Measurements from ENCODE around the gene ESR2. TPM values are rescaled to one million over a fixed set of nuclear protein-coding genes. Genes with fewer than 3 reads are reported as not detected.
"Not testable (repeated sequence)": the region's sequence is repeated elsewhere in the genome, so short reads cannot be mapped to it uniquely, and the experiment has no call there.

Gene ESR2
- total RNA-seq, 4 donors from 2014 or later = 0.51 TPM; not detected in 3

- Histone ChIP-seq H3K36me3 (peaks cover 3 to 29% of the 10 kb centered on the region in 2 donors), H3K4me1 (peaks cover 30 to 52% of the 10 kb centered on the region in 2 donors), H3K9me3 (no peaks in the 10 kb centered on the region), H3K4me3 (no peak overlapping the region), H3K27ac (peak overlapping the region; percentile 89 to 94 (median 92)), H3K27me3 (no peaks in the 10 kb centered on the region)
- TF ChIP-seq POLR2A (IDR thresholded peaks at IDR 0.05) (no peak), CTCF (IDR thresholded peaks at IDR 0.05 in 4 of 5, conservative IDR thresholded peaks at IDR 0.05 in 1 of 5) (no peak)
- intact Hi-C loops (cut with DNase I; ENCODE audit: low total_unique reads) = loop anchor here (5.0 to 10.0 kb wide), 2 partner anchors 264 to 477 kb away; partner anchors contain the start of genes SYNE2 and WDR89
- no peak for DNase-seq
- peak in 1 of 2 donors; percentile 30 for ATAC-seq
- in situ Hi-C loops (cut with MboI; ENCODE audit: low sequenced_read_pairs in 4 of 4) = no loop called here
These were observed 175.3 kb downstream of the ESR2 start for GRCh38 chr14:64118892-64119291.

GRCh38 chr14:64118403-64118742 lies 175.8 kb downstream of the ESR2 start:
- H3K4me3 ChIP-seq; in situ Hi-C loops (cut with MboI; ENCODE audit: low sequenced_read_pairs in 4 of 4); H3K9me3 ChIP-seq; H3K27me3 ChIP-seq; DNase-seq: not testable (repeated sequence)
- ATAC-seq = peak in 1 of 2 donors; percentile 1
- Histone ChIP-seq H3K4me1 (peaks cover 34 to 57% of the 10 kb centered on the region in 2 donors), H3K36me3 (peaks cover 3 to 24% of the 10 kb centered on the region in 2 donors), H3K27ac (peak overlapping the region; percentile 89 to 94 (median 92))
- intact Hi-C loops (cut with DNase I; ENCODE audit: low total_unique reads) = loop anchor here (5.0 to 10.0 kb wide), 2 partner anchors 264 to 476 kb away; partner anchors contain the start of genes SYNE2 and WDR89

GRCh38 chr14:64117671-64118402 lies 176.3 kb downstream of the ESR2 start:
- Histone ChIP-seq H3K27ac (peak overlapping the region; percentile 89 to 94 (median 92)), H3K4me3 (no peak overlapping the region), H3K27me3 (no peaks in the 10 kb centered on the region), H3K9me3 (no peaks in the 10 kb centered on the region), H3K36me3 (peaks cover 3 to 18% of the 10 kb centered on the region in 2 donors), H3K4me1 (peaks cover 34 to 61% of the 10 kb centered on the region in 2 donors)
- DNase-seq = peak; percentile 84 to 90
- in situ Hi-C loops (cut with MboI; ENCODE audit: low sequenced_read_pairs in 4 of 4) = no loop called here
- intact Hi-C loops (cut with DNase I; ENCODE audit: low total_unique reads) = loop anchor here (5.0 to 10.0 kb wide), 2 partner anchors 263 to 476 kb away; partner anchors contain the start of genes SYNE2 and WDR89
- peak; percentile 71 to 79 for ATAC-seq
- TF ChIP-seq CTCF (IDR thresholded peaks at IDR 0.05 in 4 of 5, conservative IDR thresholded peaks at IDR 0.05 in 1 of 5) (no peak), POLR2A (IDR thresholded peaks at IDR 0.05) (no peak)

- peak overlapping the region; percentile 89 to 94 (median 92) for H3K27ac ChIP-seq
- H3K36me3 ChIP-seq = no peaks in the 10 kb centered on the region
- H3K4me3 ChIP-seq = no peak overlapping the region
- no peak for TF ChIP-seq CTCF (IDR thresholded peaks at IDR 0.05 in 4 of 5, conservative IDR thresholded peaks at IDR 0.05 in 1 of 5)
- no peak for TF ChIP-seq POLR2A (IDR thresholded peaks at IDR 0.05)
- ATAC-seq (no peak), DNase-seq (no peak)
- H3K27me3 ChIP-seq = no peaks in the 10 kb centered on the region
- peaks cover 45 to 81% of the 10 kb centered on the region in 2 donors for H3K4me1 ChIP-seq
- in situ Hi-C loops (cut with MboI; ENCODE audit: low sequenced_read_pairs in 4 of 4) (no loop called here), intact Hi-C loops (cut with DNase I; ENCODE audit: low total_unique reads) (loop anchor here (2.0 to 10.0 kb wide), 3 partner anchors 105 to 473 kb away; partner anchors contain the start of genes SYNE2 and WDR89)
- H3K9me3 ChIP-seq = no peaks in the 10 kb centered on the region
These were observed 178.8 kb downstream of the ESR2 start for GRCh38 chr14:64115401-64115800.

- DNase-seq (no peak), ATAC-seq (no peak)
- TF ChIP-seq CTCF (IDR thresholded peaks at IDR 0.05 in 4 of 5, conservative IDR thresholded peaks at IDR 0.05 in 1 of 5) (no peak), POLR2A (IDR thresholded peaks at IDR 0.05) (no peak)
- Histone ChIP-seq H3K36me3 (no peaks in the 10 kb centered on the region), H3K4me1 (peaks cover 45 to 81% of the 10 kb centered on the region in 2 donors), H3K4me3 (peak overlapping the region in 1 of 4 donors; percentile 40), H3K27ac (peak overlapping the region; percentile 89 to 94 (median 92)), H3K9me3 (no peaks in the 10 kb centered on the region), H3K27me3 (no peaks in the 10 kb centered on the region)
- intact Hi-C loops (cut with DNase I; ENCODE audit: low total_unique reads) = loop anchor here (2.0 to 10.0 kb wide), 4 partner anchors 106 to 472 kb away; partner anchors contain the start of genes SYNE2 and WDR89
- in situ Hi-C loops (cut with MboI; ENCODE audit: low sequenced_read_pairs in 4 of 4) = no loop called here
These were observed 179.4 kb downstream of the ESR2 start for GRCh38 chr14:64114796-64115195.
